Colonic mucosa (tissue), 4 donors: ENCODE data around the gene DPF3. TPM values are rescaled to one million over a fixed set of nuclear protein-coding genes. Genes with fewer than 3 reads are reported as not detected.

Experiments
- DNase-seq: peaks from one replicate; pipeline ENCODE4 v3.0.0-alpha.2; 2020
- H3K27ac ChIP-seq: fragments of 200-600 bp; one replicate; pipeline ENCODE4 v1.8.0; 2021
- H3K27me3 ChIP-seq: fragments of 200-600 bp; one replicate; pipeline ENCODE4 v1.8.0; 2021
- H3K36me3 ChIP-seq: fragments of 200-600 bp; one replicate; pipeline ENCODE4 v1.8.0; 2021
- H3K4me1 ChIP-seq: fragments of 200-600 bp; one replicate; pipeline ENCODE4 v1.8.0; 2021; ENCODE audit warnings: mild to moderate bottlenecking
- H3K4me3 ChIP-seq: fragments of 200-600 bp; one replicate; pipeline ENCODE4 v1.8.0; 2021
- H3K9ac ChIP-seq, 2 donors: one replicate each; pipeline ENCODE4 v1.7.0; 2013; ENCODE audit warnings: control low read depth in 2 of 2, low read depth in 2 of 2, low read length in 2 of 2
- H3K9me3 ChIP-seq: fragments of 200-600 bp; one replicate; pipeline ENCODE4 v1.8.0; 2021
- CTCF ChIP-seq: fragments of 200-600 bp; IDR thresholded peaks from one replicate; pipeline ENCODE4 v1.8.0; 2022; ENCODE audit warnings: antibody characterized with exemption, mild to moderate bottlenecking
- intact Hi-C: fragments of 100-400 bp; cut with DNase I; formaldehyde crosslinking; loops from one replicate; pipeline ENCODE4 v1.14.1; 2022
- total RNA-seq, 2 donors: library from RNA; stranded (reverse); fragmentation: NEBNext Ultra II Directional in 1 of 2; extraction: Animal tissue kit (Norgen Biotek cat#: 25700) in 1 of 2; gene quantifications; one replicate each; pipeline ENCODE4 v1.2.1, GENCODE V29; 2021
- donor health status: healthy.
- donor health status: DM: no; HTN: no; CAD: no.
- donor health status: DM: no; HTN: no; CAD: no.

Gene DPF3
- total RNA-seq, 2 donors from 2014 or later, result 6.7 to 14.0 TPM

DNA sequence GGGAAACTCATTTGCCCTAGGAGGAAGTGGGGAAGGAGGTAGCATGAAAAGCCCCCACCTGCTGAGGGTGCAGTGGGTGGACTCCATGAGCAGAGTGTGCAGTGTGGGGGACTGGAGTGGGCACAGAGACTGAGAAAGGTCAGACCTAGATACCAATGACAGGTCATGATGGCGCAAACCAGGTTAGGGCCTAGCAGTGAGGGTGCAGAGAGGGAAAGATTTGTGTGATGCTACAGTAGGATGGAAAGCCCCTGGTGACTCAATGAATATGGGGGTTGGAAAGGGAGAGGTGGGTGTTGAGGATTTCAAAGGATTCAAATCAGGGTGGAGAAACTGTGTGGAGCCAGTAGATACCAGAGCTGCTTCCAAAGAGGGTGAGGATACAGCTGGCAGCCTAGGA is 319.2 kb downstream of the DPF3 start:
- H3K4me1 ChIP-seq, result no peaks in the 10 kb centered on the region
- intact Hi-C loops, result no loop called here
- no peak overlapping the region for H3K27ac ChIP-seq
- H3K4me3 ChIP-seq, result no peak overlapping the region
- H3K27me3 ChIP-seq, result no peaks in the 10 kb centered on the region
- H3K9me3 ChIP-seq, result peaks cover 4% of the 10 kb centered on the region
- DNase-seq, result no peak
- no peak overlapping the region for H3K9ac ChIP-seq
- no peak for TF ChIP-seq CTCF
- no peaks in the 10 kb centered on the region for H3K36me3 ChIP-seq

GRCh38 chr14:72573725-72574417 is 320.0 kb downstream of the DPF3 start:
- no peaks in the 10 kb centered on the region for H3K27me3 ChIP-seq
- no peak overlapping the region for H3K27ac ChIP-seq
- no peak for TF ChIP-seq CTCF
- intact Hi-C loops, result no loop called here
- H3K4me3 ChIP-seq, result no peak overlapping the region
- H3K36me3 ChIP-seq, result no peaks in the 10 kb centered on the region
- no peak for DNase-seq
- no peak overlapping the region for H3K9ac ChIP-seq
- peaks cover 4% of the 10 kb centered on the region for H3K9me3 ChIP-seq
- H3K4me1 ChIP-seq, result no peaks in the 10 kb centered on the region

Other genes starting within 250 kb of the DPF3 start
- 10 to 100 TPM in 1 of 2 donors, 1 to 10 TPM in 1; 8.3 to 11.3 TPM for gene DCAF4, start 32.4 kb upstream of the DPF3 start, total RNA-seq
- 10 to 100 TPM; 11.7 to 17.5 TPM for gene ZFYVE1, start 133.0 kb upstream of the DPF3 start, total RNA-seq
- 10 to 100 TPM; 57.0 to 62.8 TPM for gene RBM25, start 164.4 kb upstream of the DPF3 start, total RNA-seq
- gene PSEN1, start 242.4 kb upstream of the DPF3 start, total RNA-seq, result 100 to 1,000 TPM in 1 of 2 donors, 10 to 100 TPM in 1; 76.4 to 103 TPM